ENCODE measurements around the gene CYP1A1.
A peak's percentile ranks its signal among the peaks of the same experiment; 100 is the strongest.
"Not testable (repeated sequence)": the region's sequence is repeated elsewhere in the genome, so short reads cannot be mapped to it uniquely, and the experiment has no call there.

The CYP1A1 gene, protein sequence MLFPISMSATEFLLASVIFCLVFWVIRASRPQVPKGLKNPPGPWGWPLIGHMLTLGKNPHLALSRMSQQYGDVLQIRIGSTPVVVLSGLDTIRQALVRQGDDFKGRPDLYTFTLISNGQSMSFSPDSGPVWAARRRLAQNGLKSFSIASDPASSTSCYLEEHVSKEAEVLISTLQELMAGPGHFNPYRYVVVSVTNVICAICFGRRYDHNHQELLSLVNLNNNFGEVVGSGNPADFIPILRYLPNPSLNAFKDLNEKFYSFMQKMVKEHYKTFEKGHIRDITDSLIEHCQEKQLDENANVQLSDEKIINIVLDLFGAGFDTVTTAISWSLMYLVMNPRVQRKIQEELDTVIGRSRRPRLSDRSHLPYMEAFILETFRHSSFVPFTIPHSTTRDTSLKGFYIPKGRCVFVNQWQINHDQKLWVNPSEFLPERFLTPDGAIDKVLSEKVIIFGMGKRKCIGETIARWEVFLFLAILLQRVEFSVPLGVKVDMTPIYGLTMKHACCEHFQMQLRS

DNA sequence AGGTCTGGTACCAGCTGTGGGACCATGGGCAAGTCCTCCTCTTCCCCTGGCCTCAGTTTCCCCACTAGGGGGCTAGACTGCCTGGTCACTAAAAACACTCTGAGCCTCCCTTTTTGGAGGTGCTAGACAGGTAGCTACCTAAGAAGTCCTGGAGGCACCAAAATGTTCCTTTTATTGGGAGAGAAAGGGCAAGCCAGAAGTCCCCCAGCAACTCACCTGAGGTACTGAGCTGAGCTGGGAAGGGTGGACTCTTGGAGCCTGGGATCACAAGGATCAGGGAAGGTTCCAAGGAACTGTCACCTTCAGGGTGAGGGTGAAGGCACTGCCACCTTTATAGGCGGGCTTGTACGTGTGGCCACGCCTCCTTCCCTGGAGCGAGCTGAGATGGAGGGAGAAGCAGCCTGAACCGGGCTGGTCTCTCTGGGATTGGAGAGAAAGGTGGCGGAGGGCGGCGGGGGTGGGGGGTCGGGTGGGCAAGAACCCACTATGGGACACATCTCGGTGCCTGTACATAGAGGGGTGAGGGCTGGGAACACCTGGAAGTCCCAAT, at the start of gene CYP1A1:
Gene CYP1A1, minus strand, starts transcription at position 304 of the 550 bp plus-strand sequence. CDS start 2,431 bp downstream, outside the sequence.
- peak in 1 of 2 experiments; percentile 27 for DNase-seq

DNA sequence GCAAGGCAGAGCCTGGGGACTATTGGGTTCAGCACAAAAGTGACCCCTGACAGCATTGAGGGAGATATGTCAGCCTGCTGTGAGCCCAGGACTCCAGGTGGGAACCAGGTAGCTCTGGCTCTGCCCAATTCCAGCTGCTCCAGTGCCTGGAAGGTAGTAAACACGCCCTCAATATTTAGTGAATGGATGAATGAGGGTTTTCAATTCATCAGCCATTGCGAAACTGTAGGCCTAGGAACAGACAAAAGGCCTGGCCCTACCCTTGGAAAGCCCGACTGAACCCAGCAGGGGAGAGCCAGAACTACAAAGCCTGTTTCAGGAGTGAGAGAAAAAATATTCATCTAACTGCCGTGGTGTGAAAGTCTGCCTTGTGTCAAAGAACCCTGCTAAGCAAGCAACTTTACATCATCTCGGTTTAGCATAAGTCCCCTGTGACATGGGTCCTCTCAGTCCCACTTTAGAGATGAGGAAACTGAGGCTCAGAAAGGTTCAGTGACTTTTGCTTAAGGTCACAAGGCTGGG, 48.5 kb upstream of the CYP1A1 start:
- no peak for DNase-seq

DNA sequence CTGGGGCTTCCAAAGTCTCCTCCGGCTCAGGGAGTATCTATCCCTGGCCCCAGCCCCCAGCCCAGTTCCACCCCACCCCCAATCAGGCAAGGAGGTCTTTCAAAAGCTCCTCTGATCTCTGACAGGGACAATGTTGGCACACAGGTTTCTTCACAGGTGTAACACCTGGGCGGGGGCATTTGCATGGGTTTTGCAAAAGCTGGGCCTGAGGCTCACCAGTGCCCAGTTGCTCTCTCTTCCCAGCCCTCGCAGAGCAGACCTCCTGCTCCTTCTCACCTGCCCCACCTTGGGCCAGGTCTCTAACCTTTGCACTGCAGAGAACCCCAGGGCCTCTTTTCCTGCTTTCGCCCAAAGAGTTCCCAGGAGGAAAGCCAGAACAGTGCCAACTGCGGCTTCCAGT, 48.0 kb upstream of the CYP1A1 start:
- no peak for DNase-seq

DNA sequence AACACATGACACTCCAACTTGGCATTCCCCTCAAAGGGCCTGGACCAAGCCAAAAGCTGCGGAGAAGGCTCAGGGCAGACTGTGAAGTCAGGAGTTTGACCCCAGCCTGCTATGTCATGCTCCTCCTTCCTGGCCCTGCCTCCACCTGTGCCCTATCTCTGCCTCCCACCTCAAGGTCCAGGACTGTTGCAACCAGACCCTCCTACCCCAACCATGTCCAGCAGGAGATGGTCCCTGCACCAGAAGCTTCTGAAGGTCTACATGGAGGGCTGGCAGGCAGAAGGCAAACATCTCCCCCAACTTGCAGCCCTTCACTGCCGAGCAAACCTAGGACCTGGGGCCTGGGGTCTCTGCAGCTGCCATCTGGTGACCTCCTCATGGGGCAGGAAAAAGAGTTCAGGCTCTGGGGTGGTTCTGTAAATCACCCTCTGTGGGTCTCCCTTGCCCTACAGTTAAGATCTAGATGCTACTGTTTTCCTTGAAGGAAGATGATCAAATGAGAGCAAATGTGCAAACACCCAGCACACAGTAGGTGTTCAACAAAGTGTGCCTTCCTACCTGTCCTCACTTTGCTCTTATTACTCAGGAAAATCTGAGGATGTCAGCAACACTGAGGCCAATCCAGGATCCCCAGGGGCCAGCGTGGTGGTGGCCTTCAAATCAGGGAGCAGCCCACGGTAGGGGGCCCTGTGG, 45.0 kb upstream of the CYP1A1 start:
- DNase-seq, result no peak

DNA sequence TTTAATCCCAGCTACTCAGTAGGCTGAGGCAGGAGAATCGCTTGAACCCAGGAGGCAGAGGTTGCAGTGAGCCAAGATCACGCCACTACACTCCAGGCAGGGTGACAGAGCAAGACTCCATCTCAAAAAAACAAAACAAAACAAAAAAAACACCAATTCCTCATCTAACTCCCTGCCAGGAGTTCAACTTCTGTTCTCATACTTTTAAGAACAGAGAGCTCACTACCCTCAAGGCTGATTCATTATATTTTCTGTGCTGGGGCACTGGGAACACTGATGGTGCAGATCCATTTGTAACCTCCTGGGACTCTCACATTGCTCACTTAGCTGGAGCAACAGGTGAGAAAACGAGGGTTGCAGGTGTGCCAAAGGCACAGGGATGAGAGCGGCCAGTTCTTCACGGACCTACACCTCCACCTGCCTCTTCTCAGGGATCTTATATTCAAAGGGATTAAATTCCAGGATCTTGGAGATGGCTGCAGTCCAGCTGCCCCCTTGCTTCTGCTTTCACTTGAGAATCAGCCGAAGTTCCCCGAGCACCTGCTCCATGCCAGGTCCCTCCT, 44.2 kb upstream of the CYP1A1 start:
- DNase-seq, result no peak

DNA sequence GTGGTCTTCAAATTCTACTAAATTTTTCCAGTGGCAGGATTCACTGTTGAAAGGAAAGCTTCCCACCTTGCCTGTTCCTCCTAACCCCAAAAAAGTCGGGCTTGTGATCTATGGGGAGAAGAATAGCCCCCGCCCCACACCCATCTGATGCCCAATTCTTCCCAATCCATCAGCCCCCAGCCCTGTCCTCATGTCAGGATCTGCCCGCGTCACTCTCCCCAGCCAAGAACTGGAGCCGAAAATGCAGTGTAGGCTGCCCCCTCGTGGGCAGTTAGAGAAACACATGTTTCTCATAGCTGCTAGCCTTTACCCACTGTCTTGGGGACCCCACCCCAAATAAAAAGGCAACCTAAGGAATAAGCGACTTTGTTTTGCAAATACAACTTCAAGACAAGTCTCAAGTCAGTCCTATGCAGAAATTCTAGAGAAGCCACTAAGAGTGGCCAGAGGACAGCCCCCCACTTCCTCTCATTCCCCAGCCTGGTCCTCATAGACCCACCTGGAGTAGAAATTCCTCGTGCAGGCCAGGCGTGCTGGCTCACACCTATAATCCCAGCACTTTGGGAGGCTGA, 43.5 kb upstream of the CYP1A1 start:
- DNase-seq, result no peak

DNA sequence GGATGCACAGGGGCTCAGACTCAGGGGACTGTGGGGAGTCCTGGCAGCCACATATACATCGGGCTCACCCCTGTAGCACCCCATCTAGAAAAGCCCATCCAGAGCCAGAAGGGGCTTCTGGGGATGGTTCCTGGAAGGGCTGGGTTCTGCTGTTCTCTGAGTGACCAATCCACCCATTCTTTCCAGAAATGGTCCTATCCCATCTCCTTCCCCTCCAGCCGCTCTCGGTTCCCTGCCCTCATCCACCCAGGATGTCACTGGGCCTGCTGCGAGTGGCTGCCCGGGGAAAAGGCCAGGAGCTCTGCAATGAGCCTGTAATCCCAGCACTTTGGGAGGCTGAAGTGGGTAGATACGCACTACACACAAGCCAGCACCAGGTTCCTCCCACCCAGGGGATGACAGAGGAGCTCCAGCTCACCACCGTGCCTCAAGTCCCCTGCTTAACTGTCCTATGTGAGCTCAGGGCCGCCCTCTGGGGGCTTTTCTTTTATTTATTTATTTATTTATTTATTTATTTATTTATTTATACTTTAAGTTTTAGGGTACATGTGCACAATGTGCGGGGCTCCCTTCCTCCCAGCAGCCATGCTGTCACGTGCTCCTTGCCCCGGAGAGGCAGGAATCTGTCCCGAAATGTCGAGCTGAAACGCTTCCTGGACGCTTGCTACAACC, 42.9 kb upstream of the CYP1A1 start:
- no peak for DNase-seq

DNA sequence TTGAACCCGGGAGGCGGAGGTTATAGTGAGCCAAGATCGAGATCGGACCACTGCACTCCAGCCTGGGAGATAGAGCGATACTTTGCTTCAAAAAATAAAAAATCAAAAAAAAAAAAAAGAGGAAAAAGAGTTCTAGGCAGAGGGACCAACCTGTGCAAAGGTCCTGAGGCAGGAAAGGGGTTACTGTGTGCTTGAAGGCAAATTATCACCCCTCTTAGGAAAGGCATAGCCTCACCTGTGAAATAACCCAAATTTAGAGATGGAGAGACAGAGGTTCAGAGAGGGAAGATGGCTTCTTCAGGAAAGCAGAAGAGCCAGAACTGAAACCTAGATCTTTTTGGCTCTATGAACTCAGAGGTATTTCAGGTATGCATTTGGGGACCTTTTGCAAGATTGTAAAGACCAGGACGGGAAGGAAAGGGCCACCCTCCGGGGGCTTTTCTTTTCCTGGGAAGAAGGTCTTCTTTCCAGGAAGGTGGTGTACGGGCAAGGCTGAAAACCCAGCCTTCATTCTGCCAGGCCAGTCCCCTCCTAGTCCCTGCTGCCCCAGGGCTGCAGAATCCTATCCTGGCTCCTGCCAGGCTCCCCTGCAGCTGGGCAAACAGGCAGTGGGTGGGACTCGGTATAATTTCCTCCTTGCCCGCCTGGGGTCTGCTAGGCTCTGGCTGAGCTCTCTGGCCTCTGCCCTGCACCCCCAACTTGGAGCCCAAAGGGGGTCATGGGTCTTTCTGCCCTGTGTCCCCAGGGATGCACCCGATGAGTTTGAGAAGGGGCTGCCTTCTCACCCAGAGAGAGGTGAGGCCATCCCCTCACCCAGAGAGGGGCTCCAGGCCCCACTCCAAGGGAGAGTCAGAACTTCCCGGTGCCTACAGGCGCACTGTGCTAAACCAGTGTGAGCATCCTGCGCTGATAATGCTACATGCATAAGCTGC, 42.1 kb upstream of the CYP1A1 start:
- no peak for DNase-seq

DNA sequence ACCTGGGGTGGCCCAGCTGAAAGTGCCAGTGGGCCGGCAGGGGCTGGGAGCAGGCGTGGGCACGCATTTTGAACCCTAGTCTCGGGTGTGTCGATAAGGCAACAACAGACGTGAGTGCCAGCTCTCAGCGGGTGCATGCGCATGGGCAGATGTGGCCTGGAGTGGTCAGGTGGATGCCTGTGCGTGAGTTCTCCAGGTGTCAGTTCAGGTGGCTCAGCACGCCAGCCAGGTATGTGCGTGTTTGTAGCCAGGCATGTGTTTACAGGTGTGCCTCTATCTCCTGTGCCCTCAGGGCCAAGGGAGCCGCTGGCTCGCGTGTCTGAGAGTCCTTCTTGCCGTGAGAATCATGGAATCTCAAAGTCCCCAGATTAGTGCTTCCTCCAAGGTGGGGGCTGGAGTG, 38.1 kb upstream of the CYP1A1 start:
- DNase-seq, result no peak

DNA sequence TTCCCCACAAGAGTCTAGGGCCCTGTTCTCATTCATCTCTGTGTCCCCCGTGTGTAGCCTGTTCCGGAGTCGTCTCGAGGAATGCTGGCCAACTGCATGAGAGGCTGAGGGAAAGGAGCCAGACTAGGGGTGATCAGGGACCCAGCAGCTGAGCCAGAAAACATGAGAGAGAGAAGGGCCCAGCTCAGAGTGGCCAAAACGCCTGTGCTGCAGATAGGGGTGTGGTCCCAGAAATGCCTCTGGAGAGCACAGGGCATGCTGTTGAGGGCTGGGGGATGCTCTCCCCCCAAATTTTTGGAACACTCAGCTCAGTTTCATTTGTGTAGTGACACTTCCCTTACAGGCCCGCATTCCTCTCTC, 37.4 kb upstream of the CYP1A1 start:
- no peak for DNase-seq

DNA sequence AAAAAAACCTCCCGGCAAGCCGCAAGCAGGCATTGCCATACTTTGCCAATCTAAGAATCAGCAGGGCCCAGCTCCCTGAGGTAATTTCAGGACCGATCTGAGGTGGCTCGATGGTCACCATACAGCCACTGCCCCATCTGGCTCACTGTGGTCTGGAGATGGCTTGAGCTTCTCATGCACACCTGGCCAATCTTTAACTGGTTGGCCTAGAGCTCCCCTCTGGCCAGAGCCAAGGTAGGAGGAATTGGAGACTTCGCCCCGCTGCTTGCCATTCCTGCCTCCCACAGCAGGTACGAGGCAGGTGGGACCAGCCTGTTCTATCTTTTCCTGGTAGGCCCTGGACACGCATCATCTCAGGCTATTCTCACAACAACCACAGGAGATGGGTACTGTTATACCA, 33.4 kb upstream of the CYP1A1 start:
- DNase-seq, result no peak

DNA sequence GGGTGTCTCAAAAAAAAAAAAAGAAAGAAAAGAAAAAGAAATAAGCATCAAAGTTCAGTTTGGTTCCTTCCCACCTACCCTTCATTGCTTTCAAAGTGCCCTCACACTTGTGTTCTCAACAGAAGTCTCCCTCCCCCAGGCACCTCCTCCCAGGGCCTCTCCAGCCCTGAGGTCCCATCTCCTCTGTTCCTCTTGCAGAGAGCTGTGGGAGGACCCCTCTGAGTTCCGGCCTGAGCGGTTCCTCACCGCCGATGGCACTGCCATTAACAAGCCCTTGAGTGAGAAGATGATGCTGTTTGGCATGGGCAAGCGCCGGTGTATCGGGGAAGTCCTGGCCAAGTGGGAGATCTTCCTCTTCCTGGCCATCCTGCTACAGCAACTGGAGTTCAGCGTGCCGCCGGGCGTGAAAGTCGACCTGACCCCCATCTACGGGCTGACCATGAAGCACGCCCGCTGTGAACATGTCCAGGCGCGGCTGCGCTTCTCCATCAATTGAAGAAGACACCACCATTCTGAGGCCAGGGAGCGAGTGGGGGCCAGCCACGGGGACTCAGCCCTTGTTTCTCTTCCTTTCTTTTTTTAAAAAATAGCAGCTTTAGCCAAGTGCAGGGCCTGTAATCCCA, 29.4 kb upstream of the CYP1A1 start:
- no peak for DNase-seq

DNA sequence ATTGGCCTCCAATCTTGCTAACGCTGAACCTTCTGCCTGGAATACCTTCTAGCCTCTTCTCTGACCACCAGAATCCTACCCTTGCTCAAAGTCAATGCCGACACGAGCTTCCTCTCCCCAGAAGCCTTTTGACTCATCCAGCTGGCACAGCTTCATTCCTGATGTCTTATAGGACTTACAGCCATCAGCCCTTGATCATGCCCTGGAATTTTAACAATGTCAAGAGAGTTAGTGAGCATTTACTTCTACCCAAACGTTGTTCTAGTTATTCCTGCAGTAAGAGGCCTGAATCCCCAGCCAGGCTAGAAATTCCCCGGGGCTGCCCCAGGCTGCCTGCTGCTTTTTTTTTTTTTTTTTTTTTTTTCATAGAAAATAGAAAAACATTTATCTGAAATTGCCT, 27.2 kb upstream of the CYP1A1 start:
- no peak for DNase-seq

DNA sequence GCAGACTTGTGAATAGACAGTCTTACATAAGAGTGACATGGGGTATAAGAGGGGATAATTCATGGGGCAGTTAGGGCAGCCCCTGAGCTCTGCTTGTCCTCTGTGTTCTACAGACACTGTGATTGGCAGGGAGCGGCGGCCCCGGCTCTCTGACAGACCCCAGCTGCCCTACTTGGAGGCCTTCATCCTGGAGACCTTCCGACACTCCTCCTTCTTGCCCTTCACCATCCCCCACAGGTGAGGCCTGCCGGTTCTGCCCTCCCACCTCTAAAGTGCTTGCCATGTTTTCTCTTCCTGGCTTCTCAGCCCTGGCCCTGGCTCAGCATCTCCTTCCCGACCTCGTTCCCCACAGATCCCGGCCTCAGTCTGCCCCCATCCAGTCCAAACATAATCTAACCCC, 26.7 kb upstream of the CYP1A1 start:
- no peak for DNase-seq

DNA sequence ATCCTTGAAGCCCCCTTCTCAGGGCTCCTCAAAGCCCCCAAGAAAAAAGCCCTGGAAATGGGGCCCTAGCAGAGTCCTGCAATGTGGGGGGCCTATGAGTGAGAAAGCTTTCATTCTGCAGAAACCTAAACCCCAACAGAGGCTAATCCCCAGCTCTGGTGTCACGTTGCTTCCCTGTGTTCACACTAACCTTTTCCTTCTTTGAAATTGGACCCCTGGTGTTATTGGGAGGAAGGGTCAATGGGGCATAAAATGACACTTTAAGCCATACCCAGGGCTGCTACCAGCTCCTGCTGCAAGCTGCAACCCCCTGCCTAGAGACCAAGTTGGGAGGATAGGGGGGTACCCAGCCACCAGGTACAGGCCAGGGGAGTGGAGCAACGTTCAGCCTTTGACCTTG, 25.4 kb upstream of the CYP1A1 start:
- no peak for DNase-seq

DNA sequence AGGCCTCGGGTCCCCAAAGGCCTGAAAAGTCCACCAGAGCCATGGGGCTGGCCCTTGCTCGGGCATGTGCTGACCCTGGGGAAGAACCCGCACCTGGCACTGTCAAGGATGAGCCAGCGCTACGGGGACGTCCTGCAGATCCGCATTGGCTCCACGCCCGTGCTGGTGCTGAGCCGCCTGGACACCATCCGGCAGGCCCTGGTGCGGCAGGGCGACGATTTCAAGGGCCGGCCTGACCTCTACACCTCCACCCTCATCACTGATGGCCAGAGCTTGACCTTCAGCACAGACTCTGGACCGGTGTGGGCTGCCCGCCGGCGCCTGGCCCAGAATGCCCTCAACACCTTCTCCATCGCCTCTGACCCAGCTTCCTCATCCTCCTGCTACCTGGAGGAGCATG, 24.5 kb upstream of the CYP1A1 start:
- DNase-seq, result no peak

DNA sequence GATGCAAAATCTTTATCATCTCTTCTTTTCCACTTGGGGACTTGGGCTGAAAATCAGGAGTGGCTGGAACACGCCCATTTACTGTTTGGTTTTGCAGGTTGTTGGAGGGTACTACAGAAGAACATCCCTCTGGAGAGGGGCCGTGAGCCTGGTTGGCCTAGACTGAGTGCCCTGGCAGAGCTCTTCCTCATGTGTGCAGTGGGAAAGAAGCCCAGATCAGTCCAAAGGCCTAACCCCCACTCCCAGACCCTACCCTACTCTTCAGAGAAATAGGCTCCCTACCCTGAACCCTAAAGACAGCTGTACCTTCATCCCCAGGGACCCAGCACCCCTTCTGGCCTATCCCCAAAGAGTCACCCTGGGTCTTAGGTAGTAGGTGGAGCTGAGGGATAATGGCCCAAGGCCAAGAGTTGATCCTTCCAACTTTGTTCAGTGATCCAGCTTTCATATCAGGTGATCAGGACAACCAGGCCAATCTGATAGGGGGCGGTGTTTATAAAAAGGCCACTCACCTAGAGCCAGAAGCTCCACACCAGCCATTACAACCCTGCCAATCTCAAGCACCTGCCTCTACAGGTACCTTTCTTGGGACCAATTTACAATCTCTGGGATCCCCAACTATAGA, 23.1 kb upstream of the CYP1A1 start, which contains the start of gene CYP1A2:
Gene CYP1A2, plus strand, starts transcription at position 524 of the 625 bp plus-strand sequence. CDS start 894 bp downstream, outside the sequence.
- no peak for DNase-seq

DNA sequence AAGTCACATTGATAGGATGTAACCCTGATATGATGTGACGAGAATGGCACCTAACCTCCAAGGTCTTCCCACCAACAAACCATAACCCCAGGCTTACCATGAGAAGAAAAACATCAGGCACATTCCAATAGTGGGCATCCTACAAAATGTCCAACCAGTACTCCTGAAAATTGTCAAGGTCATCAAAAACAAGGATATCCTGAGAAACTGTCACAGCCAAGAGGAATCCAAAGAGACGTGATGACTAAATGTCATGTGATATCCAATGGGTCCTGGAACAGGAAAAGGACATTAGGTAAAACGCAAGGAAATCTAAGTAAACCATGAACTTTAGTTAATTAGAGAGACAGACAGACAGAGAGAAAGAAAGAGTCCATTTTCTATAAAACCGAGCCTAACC, 21.1 kb upstream of the CYP1A1 start:
- DNase-seq, result no peak

DNA sequence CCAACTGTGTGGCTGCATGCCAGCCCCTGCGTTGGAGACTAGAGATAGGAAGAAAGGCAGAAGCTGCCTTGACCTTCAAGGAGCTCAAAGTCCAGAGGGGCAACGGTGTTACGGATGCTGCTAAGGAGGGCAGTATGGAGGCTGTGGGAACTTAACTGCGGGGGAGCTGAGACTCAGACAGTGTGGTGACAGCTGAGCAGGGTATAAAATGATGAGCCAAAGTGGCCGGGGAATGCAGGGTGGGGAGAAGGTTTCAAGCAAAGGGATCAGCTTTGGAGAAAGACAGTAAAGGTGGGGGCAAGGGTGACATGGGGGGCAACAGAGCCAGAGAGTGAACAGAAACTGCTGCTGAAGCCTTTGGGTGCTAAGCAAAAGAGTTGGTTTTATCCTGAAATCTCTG, 17.1 kb upstream of the CYP1A1 start:
- DNase-seq, result no peak

DNA sequence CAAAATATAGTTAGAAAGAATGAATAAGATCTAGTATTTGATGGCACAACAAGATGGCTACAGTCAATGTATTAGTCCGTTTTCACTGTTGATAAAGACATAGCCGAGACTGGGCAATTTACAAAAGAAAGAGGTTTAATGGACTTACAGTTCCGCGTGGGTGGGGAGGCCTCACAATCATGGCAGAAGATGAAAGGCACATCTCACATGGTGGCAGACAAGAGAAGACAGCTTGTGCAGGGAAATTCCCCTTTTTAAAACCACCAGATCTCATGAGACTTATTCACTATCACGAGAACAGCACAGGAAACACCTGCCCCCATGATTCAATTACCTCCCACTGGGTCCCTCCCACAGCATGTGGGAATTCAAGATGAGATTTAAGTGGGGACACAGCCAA, 12.9 kb upstream of the CYP1A1 start:
- DNase-seq, result not testable (repeated sequence)

Data from cerebellar nuclear complex (tissue), 1 donor.